GM18511 (cell line): ENCODE results near the gene UCP2.

Source experiments
- ATAC-seq: cut with Tn5 transposase; IDR thresholded peaks from one replicate; pipeline ENCODE4 v1.9.1; 2021; ENCODE audit warnings: mild to moderate bottlenecking, moderate library complexity; ENCODE audit not compliant: unreplicated experiment

UCP2 gene

GRCh38 chr11:74010306-74011300 lies 28.0 kb upstream of the UCP2 start:
- ATAC-seq = no peak

DNA sequence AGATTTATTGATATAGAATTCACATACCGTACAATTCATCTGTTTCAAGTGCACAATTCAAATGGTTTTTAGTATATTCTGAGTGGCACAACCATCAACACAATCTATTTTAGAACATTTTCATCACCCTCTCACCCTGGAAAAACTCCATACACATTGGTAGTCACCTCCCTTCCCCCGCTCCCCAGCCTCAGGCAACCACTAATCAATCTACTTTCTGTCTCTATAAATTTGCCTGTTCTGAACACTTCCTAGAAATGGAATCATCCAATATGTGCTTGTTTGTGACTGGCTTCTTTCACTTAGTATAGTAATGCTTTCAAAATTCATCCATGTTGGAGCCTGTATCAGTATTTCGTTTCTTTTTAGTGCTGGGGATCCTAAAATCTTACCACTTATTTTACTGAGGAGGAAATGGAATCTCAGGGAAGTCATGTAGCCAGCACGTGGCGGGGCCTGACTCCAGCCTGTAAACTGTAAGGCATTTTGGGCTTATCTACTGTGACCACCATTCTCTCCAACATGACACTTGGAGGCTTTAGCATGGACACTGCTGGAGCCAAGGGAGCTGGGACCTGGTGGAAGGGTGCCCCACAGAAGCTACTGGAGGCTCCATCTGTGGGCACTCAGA lies 27.1 kb upstream of the UCP2 start:
- no peak for ATAC-seq

DNA sequence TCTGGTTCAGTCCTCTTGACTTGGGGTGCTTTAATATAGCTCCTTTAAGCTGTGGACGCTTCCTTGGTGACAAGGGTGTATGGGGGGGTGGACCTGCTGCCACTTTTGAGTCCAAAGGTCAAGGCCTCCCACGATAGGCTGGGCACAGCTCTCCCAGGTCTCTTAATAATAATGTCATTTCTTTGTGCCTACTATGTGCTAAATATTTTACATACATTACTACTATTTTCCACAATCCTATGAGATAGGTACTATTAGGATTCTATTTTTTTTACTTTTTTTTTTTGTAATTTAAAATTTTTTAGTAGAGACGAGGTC lies 26.5 kb upstream of the UCP2 start:
- no peak for ATAC-seq

GRCh38 chr11:74008373-74009229 lies 26.0 kb upstream of the UCP2 start, which contains the start of gene UCP3:
Gene UCP3, minus strand, starts transcription at chr11:74009085. Its CDS starts 2,043 bp downstream, at chr11:74007042.
- no peak for ATAC-seq

DNA sequence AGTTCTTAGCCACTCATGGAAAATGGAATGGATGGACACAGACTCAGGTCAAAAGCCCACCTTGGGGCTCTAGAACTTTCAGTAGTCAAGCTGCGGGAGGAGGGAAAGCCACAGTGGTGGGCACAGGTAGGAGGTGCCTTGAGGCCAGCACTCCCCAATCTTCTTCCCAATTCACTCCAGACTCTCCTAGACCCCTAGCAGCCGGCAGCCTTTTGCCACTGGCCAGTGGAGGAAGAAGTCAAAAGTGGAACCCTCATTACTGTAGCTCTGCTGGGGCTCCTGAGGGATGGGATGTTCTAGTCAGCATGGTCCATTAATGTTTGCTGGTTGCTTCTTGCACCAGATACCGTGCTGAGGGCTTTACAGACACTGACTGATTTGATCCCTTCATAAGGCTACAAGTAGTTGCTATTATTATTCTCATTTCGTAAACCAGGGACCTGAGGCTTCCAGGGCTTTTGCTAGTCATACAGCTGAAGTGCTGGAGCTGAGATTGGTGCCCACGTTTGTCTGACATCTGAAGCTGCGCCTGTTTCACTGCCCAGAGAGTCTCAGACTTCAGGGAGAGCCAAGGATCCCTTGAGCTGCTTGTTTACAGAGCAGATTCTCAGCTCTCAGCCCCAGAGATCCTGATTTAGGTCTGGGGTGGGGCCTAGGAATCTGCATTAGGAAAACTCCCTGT lies 25.2 kb upstream of the UCP2 start:
- ATAC-seq = no peak

DNA sequence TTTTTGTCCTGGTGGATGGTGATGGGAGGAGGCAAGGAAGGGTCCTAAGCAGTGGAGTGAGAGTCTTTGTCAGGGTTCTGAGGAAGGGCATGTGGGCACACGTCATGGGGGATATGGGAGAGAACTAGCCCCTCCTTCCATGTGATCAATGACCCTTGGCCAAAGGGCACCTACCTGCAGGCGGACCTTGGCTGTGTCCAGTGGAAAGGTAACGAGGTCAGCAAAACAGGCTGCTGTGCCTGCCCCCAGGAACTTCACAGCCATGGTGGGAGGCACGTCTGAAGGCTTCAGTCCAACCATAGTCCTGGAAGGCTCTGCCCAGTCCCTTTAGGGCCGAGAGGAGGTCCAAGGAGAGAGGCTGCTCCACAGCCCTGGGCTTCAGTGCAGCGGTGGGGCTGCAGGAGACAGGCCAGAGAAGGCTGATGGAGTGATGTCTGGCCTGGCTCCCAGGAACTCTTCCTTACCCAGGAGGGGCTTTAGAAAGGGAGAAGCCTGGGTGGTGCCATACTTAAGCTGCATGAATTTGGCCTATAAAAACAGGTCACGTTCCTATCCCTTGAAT lies 24.2 kb upstream of the UCP2 start:
- ATAC-seq = no peak

GRCh38 chr11:74005721-74006517 lies 23.3 kb upstream of the UCP2 start:
- ATAC-seq = no peak

GRCh38 chr11:74004759-74005615 lies 22.3 kb upstream of the UCP2 start:
- ATAC-seq = peak; percentile 58

DNA sequence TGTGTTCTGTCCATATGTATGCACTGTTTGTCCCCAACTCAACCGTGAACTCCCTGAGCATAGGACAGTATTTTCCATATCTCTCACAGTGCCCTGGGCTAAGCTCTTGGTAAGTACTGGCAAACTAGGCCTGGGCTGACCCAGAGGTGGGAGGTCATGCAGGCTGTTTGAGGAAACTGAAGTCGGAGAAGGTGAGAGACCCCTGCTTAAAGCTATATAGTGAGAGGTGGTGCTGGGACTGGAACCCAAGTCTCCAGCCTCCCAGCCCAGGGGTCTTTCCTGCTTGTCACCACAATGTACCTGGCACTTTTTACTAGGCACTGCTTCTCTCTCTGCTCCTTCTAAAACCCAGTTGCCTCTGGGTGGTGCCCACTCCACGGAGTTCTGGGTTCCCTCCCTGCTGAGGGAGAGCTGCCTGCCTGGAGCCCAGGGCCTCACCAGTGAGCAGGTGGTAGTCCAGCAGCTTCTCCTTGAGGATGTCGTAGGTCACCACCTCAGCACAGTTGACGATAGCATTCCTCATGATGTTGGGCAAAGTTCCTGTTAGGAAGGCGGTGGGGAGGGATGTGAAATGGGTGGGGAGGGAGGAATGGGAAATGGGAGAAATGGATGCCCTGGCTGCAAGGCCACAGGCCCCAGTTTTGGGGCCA lies 21.5 kb upstream of the UCP2 start:
- no peak for ATAC-seq

DNA sequence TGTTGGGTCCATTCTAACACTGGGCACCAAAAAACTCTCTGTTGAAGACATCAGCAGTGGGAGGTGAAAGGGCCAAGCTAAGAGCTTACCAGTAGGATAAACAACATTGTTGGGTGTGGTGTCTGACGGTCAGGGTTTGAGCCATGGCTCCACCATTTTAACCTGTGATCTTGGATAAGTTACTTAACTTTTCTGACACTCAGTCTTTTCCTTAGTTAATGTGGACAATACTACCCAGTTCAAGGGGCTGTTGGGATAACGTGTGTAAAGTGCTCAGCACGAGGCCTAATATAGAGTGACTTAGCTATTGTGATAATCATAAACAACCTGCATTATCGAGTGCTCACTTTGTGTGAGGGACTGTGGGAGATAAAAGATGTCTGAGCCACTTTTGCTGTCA lies 20.2 kb upstream of the UCP2 start:
- no peak for ATAC-seq

GRCh38 chr11:74001822-74002286 lies 19.2 kb upstream of the UCP2 start:
- ATAC-seq = no peak

DNA sequence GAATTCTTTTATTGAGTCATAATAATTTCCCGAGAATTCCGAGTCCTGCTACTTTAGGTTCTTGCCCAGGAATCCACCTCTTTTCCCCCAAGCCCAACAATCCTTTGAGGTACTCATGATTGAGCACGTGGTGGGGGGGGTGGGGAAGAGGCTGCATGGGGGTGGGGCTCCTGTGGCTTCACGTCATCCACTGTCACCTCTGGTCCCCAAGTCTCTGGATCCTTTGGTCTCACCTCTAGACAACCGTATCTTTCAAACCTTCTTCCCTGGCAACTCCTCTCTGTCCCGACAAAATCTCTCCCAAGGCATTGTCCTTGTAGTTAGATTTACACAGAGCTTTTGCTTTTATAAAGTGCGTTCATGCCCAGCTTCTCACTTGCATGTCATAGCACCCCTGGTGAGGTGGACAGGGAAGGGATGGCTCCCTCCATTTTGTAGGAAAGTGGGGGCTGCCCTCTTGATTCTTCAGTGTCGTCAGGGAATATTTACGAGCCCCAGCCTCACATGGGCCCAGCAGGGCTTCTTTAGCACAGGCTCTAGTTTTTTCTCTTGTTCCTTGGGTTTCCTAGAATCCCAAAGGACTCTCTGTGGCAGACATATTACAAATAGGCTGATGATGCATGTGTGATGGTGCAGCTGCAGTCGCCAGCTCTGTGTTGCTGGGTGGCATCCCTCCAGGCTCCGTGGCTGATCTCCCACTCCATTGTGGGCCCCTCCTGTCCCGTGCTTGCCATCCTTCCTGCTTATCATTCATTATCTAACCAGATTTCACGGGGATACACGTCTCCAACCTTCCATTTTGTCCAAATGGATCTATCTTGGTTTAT lies 17.9 kb upstream of the UCP2 start:
- ATAC-seq = no peak

DNA sequence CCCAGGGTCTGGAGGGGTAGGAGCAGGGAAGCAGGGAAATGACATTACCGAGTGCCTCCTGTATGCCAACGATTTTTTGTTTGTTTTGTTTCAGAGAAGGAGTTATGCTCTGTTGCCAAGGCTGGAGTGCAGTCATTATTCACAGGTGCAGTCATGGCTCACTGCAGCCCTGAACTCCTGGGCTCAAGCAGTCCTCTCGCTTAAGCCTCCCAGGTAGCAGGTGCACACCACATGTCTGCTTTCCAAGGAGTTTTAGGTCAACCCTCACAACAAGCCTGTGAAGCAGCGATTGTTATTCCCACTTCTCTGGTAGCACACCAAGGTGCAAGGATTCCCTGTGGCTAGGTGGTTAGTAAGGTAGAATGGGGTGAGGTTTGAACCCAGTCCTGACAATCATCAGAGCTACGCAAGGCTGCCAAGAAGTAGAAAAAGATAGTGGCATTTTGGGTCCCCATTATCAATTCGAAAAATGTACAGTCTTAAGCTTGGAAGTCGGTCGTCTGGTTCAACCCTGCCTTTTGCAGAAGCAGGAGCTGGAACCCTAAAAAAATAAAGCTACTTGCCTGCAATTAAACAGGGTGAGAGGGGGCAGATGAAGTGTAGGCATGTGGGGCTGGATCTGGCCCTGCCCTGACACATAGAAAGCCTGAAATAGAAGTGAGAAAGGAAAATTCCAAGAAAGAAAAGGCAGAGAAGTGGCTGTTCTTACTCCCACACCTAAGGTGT lies 17.1 kb upstream of the UCP2 start:
- ATAC-seq = no peak

- ATAC-seq = no peak
These were observed 16.4 kb upstream of the UCP2 start for GRCh38 chr11:73998846-73999575.

DNA sequence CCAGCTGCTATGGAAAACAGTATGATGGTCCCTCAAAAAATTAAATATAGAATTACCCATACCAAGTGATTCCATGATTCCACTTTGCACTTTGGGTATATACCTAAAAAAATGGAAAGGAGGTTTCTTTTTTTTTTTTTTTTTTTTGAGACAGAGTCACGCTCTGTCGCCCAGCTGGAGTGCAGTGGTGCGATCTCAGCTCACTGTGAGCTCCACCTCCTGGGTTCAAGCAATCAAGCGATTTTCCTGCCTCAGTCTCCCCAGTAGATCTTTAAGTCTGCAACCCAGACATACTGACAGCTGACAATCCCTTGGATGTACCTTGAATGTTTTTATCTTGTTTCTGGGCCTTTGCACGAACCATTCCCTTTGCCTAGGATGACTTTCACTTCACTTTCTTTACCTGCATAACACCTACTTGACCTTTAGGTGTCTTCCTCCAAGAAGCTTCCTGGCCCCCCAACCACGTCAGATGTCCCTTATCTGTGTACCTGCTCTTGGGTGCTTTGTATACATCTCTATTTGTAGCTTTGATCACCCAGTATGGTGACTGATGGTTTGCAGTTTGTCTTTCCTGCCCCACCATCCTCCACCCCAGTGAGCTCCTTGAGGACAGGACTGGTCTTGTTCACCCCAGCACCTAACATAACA lies 14.6 kb upstream of the UCP2 start:
- no peak for ATAC-seq
